IMR-90 (cell line): Measurements from ENCODE around the gene KCNAB3. TPM values are rescaled to one million over a fixed set of nuclear protein-coding genes. Genes with fewer than 3 reads are reported as not detected.

Experiments used
- ATAC-seq: fragments of 200-7000 bp; cut with Tn5 transposase; 2 replicates; pipeline ENCODE4 v1.9.1; 2020; ENCODE audit warnings: low read depth, mild to moderate bottlenecking, moderate library complexity
- BruUV-seq: library from RNA; stranded (reverse); fragments of 400-500 nt; replicated peaks from 2 replicates; lab custom pipeline; 2021; lab: Mats Ljungman, UMichigan
- CTCF ChIA-PET: fragments of 300-600 bp; formaldehyde crosslinking; extraction: SDS; loops from one replicate; lab custom pipeline; 2021; ENCODE audit warnings: antibody characterized with exemption; lab: Yijun Ruan, JAX
- POLR2A ChIA-PET: fragments of 300-600 bp; sonication (Branson Sonifier 250); formaldehyde crosslinking; loops from one replicate; lab custom pipeline; 2022; ENCODE audit warnings: antibody characterized with exemption; ENCODE audit not compliant: unreplicated experiment; lab: Charles Lee
- DNase-seq: peaks from one replicate; pipeline ENCODE4 v3.0.0; 2013
- H2AFZ ChIP-seq: replicated peaks from 2 replicates; pipeline ENCODE3; 2013; ENCODE audit warnings: low read length, mild to moderate bottlenecking; ENCODE audit not compliant: poor library complexity
- H2AK5ac ChIP-seq: 2 replicates; pipeline ENCODE4 v1.6.1; 2013; ENCODE audit warnings: low read depth, low read length, inconsistent platforms
- H2AK9ac ChIP-seq: replicated peaks from 2 replicates; pipeline ENCODE3; 2013; ENCODE audit warnings: mild to moderate bottlenecking, low read depth, low read length, moderate library complexity; ENCODE audit not compliant: poor library complexity
- H2BK120ac ChIP-seq: 2 replicates; pipeline ENCODE4 v1.6.1; 2013; ENCODE audit warnings: low read depth, low read length, inconsistent platforms
- H2BK15ac ChIP-seq: 3 replicates; pipeline ENCODE4 v1.6.1; 2013; ENCODE audit warnings: low read depth, low read length, inconsistent platforms
- H2BK20ac ChIP-seq: 2 replicates; pipeline ENCODE4 v1.6.1; 2013; ENCODE audit warnings: low read depth, mild to moderate bottlenecking, inconsistent platforms, low read length, moderate library complexity
- H2BK5ac ChIP-seq: 2 replicates; pipeline ENCODE4 v1.6.1; 2013; ENCODE audit warnings: mild to moderate bottlenecking, low read depth, low read length, inconsistent platforms; ENCODE audit not compliant: poor library complexity, severe bottlenecking
- H3K14ac ChIP-seq: replicated peaks from 2 replicates; pipeline ENCODE4 v1.6.1; 2013; ENCODE audit warnings: low read depth, low read length, inconsistent platforms
- H3K18ac ChIP-seq: 2 replicates; pipeline ENCODE4 v1.6.1; 2013; ENCODE audit warnings: low read depth, low read length, control low read depth
- H3K23ac ChIP-seq: 2 replicates; pipeline ENCODE4 v1.6.1; 2013; ENCODE audit warnings: low read depth, low read length, inconsistent platforms
- H3K27ac ChIP-seq: 2 replicates; pipeline ENCODE4 v1.5.1; 2013; ENCODE audit warnings: mild to moderate bottlenecking, control low read depth, low read length; ENCODE audit not compliant: insufficient read depth
- H3K27me3 ChIP-seq: 2 replicates; pipeline ENCODE4 v1.6.1; 2013; ENCODE audit warnings: low read length; ENCODE audit not compliant: control insufficient read depth, insufficient read depth
- H3K36me3 ChIP-seq: 2 replicates; pipeline ENCODE4 v1.6.1; 2013; ENCODE audit warnings: low read length, mixed read lengths; ENCODE audit not compliant: control insufficient read depth, insufficient read depth
- H3K4ac ChIP-seq: 2 replicates; pipeline ENCODE4 v1.6.1; 2013; ENCODE audit warnings: low read depth, low read length, inconsistent platforms
- H3K4me1 ChIP-seq: 2 replicates; pipeline ENCODE4 v1.6.1; 2013; ENCODE audit warnings: low read length, mixed read lengths; ENCODE audit not compliant: control insufficient read depth, insufficient read depth
- H3K4me2 ChIP-seq: 2 replicates; pipeline ENCODE4 v1.6.1; 2013; ENCODE audit warnings: low read depth, mild to moderate bottlenecking, control low read depth, low read length, moderate library complexity
- H3K4me3 ChIP-seq: 2 replicates; pipeline ENCODE4 v1.5.1; 2013; ENCODE audit warnings: low read depth, mild to moderate bottlenecking, control low read depth, low read length, moderate library complexity; ENCODE audit not compliant: insufficient read depth
- H3K56ac ChIP-seq: 2 replicates; pipeline ENCODE4 v1.6.1; 2013; ENCODE audit warnings: low read length, inconsistent platforms; ENCODE audit not compliant: insufficient read depth; ENCODE audit errors: extremely low read depth
- H3K79me1 ChIP-seq, 2 experiments: 2 replicates each; pipeline ENCODE4 v1.6.1; 2013; ENCODE audit warnings: low read length in 2 of 2, inconsistent platforms in 1 of 2, low read depth in 1 of 2
- H3K9ac ChIP-seq: 2 replicates; pipeline ENCODE4 v1.6.1; 2013; ENCODE audit warnings: low read depth, low read length, control low read depth
- H3K9me1 ChIP-seq: 2 replicates; pipeline ENCODE4 v1.6.1; 2013; ENCODE audit warnings: low read length, inconsistent platforms; ENCODE audit not compliant: insufficient read depth
- H3K9me3 ChIP-seq: 2 replicates; pipeline ENCODE4 v1.6.1; 2013; ENCODE audit warnings: low read length; ENCODE audit not compliant: control insufficient read depth, insufficient read depth
- H4K20me1 ChIP-seq: 2 replicates; pipeline ENCODE4 v1.6.1; 2013; ENCODE audit warnings: low read length, inconsistent platforms; ENCODE audit not compliant: insufficient read depth
- H4K5ac ChIP-seq: 2 replicates; pipeline ENCODE4 v1.6.1; 2013; ENCODE audit warnings: mild to moderate bottlenecking, low read depth, low read length, control low read depth
- H4K8ac ChIP-seq, 2 experiments: 2 replicates each; pipeline ENCODE4 v1.6.1; 2013; ENCODE audit warnings: low read depth in 2 of 2, low read length in 2 of 2, control low read depth in 1 of 2, inconsistent platforms in 1 of 2
- H4K91ac ChIP-seq: 2 replicates; pipeline ENCODE4 v1.6.1; 2013; ENCODE audit warnings: low read depth, low read length, inconsistent platforms; ENCODE audit not compliant: insufficient read depth
- RAD21 ChIP-seq: IDR thresholded peaks from 2 replicates; pipeline ENCODE4 v1.6.1; 2012; ENCODE audit warnings: low read length, improper control_type of control experiment
- RCOR1 ChIP-seq: IDR thresholded peaks from 2 replicates; pipeline ENCODE4 v1.6.1; 2012; ENCODE audit warnings: mild to moderate bottlenecking, low read length, improper control_type of control experiment; ENCODE audit not compliant: insufficient replicate concordance
- RFX5 ChIP-seq: IDR thresholded peaks from 2 replicates; pipeline ENCODE4 v1.8.0; 2012; ENCODE audit warnings: low read depth, mild to moderate bottlenecking, low read length, moderate library complexity
- SMC3 ChIP-seq: fragments of 150-350 bp; IDR thresholded peaks from 2 replicates; pipeline ENCODE4 v1.6.1; 2016; ENCODE audit warnings: low read depth, mild to moderate bottlenecking, antibody characterized with exemption, low read length, moderate library complexity
- WGBS, 2 experiments: methylation state at CpG; one replicate each; pipeline versions ENCODE4 v1.1.5 to v1.1.7; 2013; ENCODE audit warnings: missing lambda C conversion rate in 2 of 2; ENCODE audit not compliant: insufficient read length in 1 of 2; ENCODE audit errors: extremely low coverage in 2 of 2; 5-methylcytosine and 5-hydroxymethylcytosine counted together
- dilution Hi-C: fragments of 300-500 bp; cut with HindIII; formaldehyde crosslinking; loops from one replicate; pipeline ENCODE4 v1.14.3; 2018; ENCODE audit warnings: low sequenced_read_pairs; ENCODE audit not compliant: unreplicated experiment
- in situ Hi-C: fragments of 300-500 bp; cut with MboI; formaldehyde crosslinking; loops from 3 replicates; pipeline ENCODE4 v1.14.3; 2019; ENCODE audit warnings: low sequenced_read_pairs, inconsistent platforms, mixed read lengths
- intact Hi-C: fragments of 100-400 bp; cut with micrococcal nuclease; formaldehyde crosslinking; loops from 2 replicates; pipeline ENCODE4 v1.10.0; 2022
- polyA plus RNA-seq, 3 experiments: library from polyadenylated mRNA; depleted of rRNA; stranded (reverse); fragments of >200 nt; gene quantifications; 2 replicates each; pipeline ENCODE4 v1.2.3, GENCODE V29; 2012; ENCODE audit warnings: low replicate concordance in 1 of 3
- total RNA-seq: library from RNA; depleted of rRNA; stranded (reverse); fragments of >200 nt; gene quantifications from 2 replicates; pipeline ENCODE4 v1.2.3, GENCODE V29; 2012
- TF ChIP-seq, protein P1 (sequence below): conservative IDR thresholded peaks from 2 replicates; pipeline ENCODE4 v1.5.1; 2012; ENCODE audit warnings: mild to moderate bottlenecking, low read depth, low read length, improper control_type of control experiment

Gene KCNAB3
- total and polyA plus RNA-seq, 2 of the 4 experiments (the other 2 are of a cell fraction), result 0.36 to 4.2 TPM

GRCh38 chr17:7972131-7972785, 42.6 kb upstream of the KCNAB3 start:
- no peaks in the 10 kb centered on the region for H3K9me1 ChIP-seq
- H3K27me3 ChIP-seq, result peaks cover 17% of the 10 kb centered on the region
- TF ChIP-seq, protein P1, sequence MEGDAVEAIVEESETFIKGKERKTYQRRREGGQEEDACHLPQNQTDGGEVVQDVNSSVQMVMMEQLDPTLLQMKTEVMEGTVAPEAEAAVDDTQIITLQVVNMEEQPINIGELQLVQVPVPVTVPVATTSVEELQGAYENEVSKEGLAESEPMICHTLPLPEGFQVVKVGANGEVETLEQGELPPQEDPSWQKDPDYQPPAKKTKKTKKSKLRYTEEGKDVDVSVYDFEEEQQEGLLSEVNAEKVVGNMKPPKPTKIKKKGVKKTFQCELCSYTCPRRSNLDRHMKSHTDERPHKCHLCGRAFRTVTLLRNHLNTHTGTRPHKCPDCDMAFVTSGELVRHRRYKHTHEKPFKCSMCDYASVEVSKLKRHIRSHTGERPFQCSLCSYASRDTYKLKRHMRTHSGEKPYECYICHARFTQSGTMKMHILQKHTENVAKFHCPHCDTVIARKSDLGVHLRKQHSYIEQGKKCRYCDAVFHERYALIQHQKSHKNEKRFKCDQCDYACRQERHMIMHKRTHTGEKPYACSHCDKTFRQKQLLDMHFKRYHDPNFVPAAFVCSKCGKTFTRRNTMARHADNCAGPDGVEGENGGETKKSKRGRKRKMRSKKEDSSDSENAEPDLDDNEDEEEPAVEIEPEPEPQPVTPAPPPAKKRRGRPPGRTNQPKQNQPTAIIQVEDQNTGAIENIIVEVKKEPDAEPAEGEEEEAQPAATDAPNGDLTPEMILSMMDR, result peak; percentile 42
- TF ChIP-seq RFX5 (no peak), RCOR1 (no peak), SMC3 (no peak), RAD21 (no peak)
- no peak overlapping the region for H4K8ac ChIP-seq
- H2AFZ ChIP-seq, result no peak overlapping the region
- H3K36me3 ChIP-seq, result no peaks in the 10 kb centered on the region
- no peak overlapping the region for H2BK20ac ChIP-seq
- no peak overlapping the region for H3K9ac ChIP-seq
- H3K4me2 ChIP-seq, result no peak overlapping the region
- H4K91ac ChIP-seq, result no peak overlapping the region
- CTCF ChIA-PET, result interaction anchor here (0.6 kb wide), 1 partner anchor 15 kb away, joined by 5 read pairs; no protein-coding TSS in a partner anchor
- H3K14ac ChIP-seq, result no peak overlapping the region
- H3K27ac ChIP-seq, result no peak overlapping the region
- H2AK9ac ChIP-seq, result no peak overlapping the region
- no peaks in the 10 kb centered on the region for H3K79me1 ChIP-seq
- H3K4me1 ChIP-seq, result no peaks in the 10 kb centered on the region
- H3K56ac ChIP-seq, result no peak overlapping the region
- no peak overlapping the region for H2BK120ac ChIP-seq
- H3K4me3 ChIP-seq, result no peak overlapping the region
- no peak overlapping the region for H2AK5ac ChIP-seq
- no peak overlapping the region for H3K23ac ChIP-seq
- WGBS, 2 experiments, result no CpG with 5 or more reads among the region's 8 CpGs
- peak; percentile 32; the same call in 1 of the 2 replicates for ATAC-seq
- dilution Hi-C loops (no loop called here), in situ Hi-C loops (no loop called here), intact Hi-C loops (no loop called here)
- H3K18ac ChIP-seq, result no peak overlapping the region
- no peak overlapping the region for H4K5ac ChIP-seq
- POLR2A ChIA-PET, result interaction anchor here (0.6 kb wide), 2 partner anchors 15 to 238 kb away, joined by 3 read pairs; partner anchors contain the start of gene AURKB
- no peaks in the 10 kb centered on the region for H4K20me1 ChIP-seq
- DNase-seq, result no peak
- H3K4ac ChIP-seq, result no peak overlapping the region
- H2BK5ac ChIP-seq, result no peak overlapping the region
- peaks cover 9% of the 10 kb centered on the region; the same call in 1 of the 2 replicates for H3K9me3 ChIP-seq
- no TSS peak for BruUV-seq
- no peak overlapping the region for H2BK15ac ChIP-seq
